Measurements from ENCODE around the gene BMP7. TPM values are rescaled to one million over a fixed set of nuclear protein-coding genes. Genes with fewer than 3 reads are reported as not detected.

Gene BMP7
- total RNA-seq, 2 experiments from 2014 or later: not detected

DNA sequence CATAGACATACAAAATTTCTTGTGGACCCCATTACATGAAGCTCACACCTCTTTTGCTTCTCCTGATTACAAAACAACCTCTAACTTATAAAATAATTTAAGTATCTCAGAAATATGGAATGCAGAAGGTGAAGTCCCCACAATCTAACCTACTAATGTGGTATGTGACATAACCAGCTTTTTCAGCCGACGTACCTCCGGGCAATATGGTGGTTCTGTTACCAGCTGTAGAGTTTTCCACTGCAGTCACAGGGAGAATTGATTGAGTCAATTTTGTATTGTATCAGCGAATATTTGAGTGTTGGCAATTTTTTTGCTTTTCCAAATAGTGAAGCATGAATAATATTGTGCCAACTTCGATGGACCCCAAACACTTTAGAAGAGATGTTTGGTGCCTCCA, 47.5 kb upstream of the BMP7 start:
- Histone ChIP-seq H3K4me1 (ENCODE audit: insufficient read depth, low read length) (no peaks in the 10 kb centered on the region), H3K9me3 (ENCODE audit: control insufficient read depth in 1 of 2, insufficient read depth in 1 of 2, low read length in 2 of 2) (no peaks in the 10 kb centered on the region), H3K27ac (ENCODE audit: low read depth in 1 of 2, low read length in 2 of 2) (no peak overlapping the region), H3K36me3 (ENCODE audit: insufficient read depth, low read length) (no peaks in the 10 kb centered on the region), H3K27me3 (ENCODE audit: control insufficient read depth in 1 of 2, insufficient read depth in 2 of 2, low read length in 2 of 2) (peaks cover 3 to 9% of the 10 kb centered on the region in 2 experiments), H3K4me3 (ENCODE audit: low read length) (no peak overlapping the region)
- ChIA-PET CTCF (interaction anchor here (1.3 kb wide), 1 partner anchor 19 kb away, joined by 3 read pairs; no protein-coding TSS in a partner anchor), POLR2A (no interaction called here)
- Mint-ChIP-seq H3K36me3 (ENCODE audit: low read depth) (no peaks in the 10 kb centered on the region), H3K4me1 (ENCODE audit: low read depth) (no peaks in the 10 kb centered on the region), H3K4me3 (no peak overlapping the region), H3K27ac (no peak overlapping the region), H3K27me3 (peaks cover 38% of the 10 kb centered on the region), H3K9me3 (no peaks in the 10 kb centered on the region)
- DNase-seq (no peak), ATAC-seq (ENCODE audit: poor library complexity) (no peak)
- TF ChIP-seq, protein P1, sequence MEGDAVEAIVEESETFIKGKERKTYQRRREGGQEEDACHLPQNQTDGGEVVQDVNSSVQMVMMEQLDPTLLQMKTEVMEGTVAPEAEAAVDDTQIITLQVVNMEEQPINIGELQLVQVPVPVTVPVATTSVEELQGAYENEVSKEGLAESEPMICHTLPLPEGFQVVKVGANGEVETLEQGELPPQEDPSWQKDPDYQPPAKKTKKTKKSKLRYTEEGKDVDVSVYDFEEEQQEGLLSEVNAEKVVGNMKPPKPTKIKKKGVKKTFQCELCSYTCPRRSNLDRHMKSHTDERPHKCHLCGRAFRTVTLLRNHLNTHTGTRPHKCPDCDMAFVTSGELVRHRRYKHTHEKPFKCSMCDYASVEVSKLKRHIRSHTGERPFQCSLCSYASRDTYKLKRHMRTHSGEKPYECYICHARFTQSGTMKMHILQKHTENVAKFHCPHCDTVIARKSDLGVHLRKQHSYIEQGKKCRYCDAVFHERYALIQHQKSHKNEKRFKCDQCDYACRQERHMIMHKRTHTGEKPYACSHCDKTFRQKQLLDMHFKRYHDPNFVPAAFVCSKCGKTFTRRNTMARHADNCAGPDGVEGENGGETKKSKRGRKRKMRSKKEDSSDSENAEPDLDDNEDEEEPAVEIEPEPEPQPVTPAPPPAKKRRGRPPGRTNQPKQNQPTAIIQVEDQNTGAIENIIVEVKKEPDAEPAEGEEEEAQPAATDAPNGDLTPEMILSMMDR (IDR thresholded peaks at IDR 0.05): no peak
- intact Hi-C loops (cut with DNase I, micrococcal nuclease): no loop called here

DNA sequence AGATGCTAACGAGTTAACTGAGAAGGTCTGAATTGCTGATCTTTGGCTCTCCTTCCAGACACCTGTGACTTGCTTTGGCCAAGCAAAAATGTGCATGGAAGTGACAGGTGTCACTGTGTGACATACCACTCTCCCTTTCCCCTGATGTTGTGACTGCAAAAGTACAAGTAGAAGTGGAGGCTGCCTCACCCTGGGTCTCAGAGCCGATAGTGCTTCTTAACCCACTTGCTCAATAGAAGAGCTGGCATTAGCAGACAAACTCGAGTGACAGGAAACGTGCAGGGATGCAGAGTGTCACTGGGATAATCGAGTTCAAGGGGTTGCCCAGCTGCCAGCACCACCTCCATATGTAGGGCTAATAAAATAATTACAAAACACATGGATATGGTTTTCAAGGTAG, 46.8 kb upstream of the BMP7 start:
- Histone ChIP-seq H3K9me3 (ENCODE audit: control insufficient read depth in 1 of 2, insufficient read depth in 1 of 2, low read length in 2 of 2) (no peaks in the 10 kb centered on the region), H3K4me1 (ENCODE audit: insufficient read depth, low read length) (no peaks in the 10 kb centered on the region), H3K27ac (ENCODE audit: low read depth in 1 of 2, low read length in 2 of 2) (no peak overlapping the region), H3K27me3 (ENCODE audit: control insufficient read depth in 1 of 2, insufficient read depth in 2 of 2, low read length in 2 of 2) (peaks cover 3 to 9% of the 10 kb centered on the region in 2 experiments), H3K36me3 (ENCODE audit: insufficient read depth, low read length) (no peaks in the 10 kb centered on the region), H3K4me3 (ENCODE audit: low read length) (no peak overlapping the region)
- Mint-ChIP-seq H3K9me3 (no peaks in the 10 kb centered on the region), H3K27ac (no peak overlapping the region), H3K4me3 (no peak overlapping the region), H3K27me3 (peaks cover 32% of the 10 kb centered on the region), H3K36me3 (ENCODE audit: low read depth) (no peaks in the 10 kb centered on the region), H3K4me1 (ENCODE audit: low read depth) (no peaks in the 10 kb centered on the region)
- POLR2A ChIA-PET: no interaction called here
- DNase-seq (no peak), ATAC-seq (ENCODE audit: poor library complexity) (no peak)
- CTCF ChIA-PET: interaction anchor here (1.3 kb wide), 1 partner anchor 20 kb away, joined by 3 read pairs; no protein-coding TSS in a partner anchor
- intact Hi-C loops (cut with DNase I, micrococcal nuclease): no loop called here
- TF ChIP-seq, protein P1 (IDR thresholded peaks at IDR 0.05): no peak

DNA sequence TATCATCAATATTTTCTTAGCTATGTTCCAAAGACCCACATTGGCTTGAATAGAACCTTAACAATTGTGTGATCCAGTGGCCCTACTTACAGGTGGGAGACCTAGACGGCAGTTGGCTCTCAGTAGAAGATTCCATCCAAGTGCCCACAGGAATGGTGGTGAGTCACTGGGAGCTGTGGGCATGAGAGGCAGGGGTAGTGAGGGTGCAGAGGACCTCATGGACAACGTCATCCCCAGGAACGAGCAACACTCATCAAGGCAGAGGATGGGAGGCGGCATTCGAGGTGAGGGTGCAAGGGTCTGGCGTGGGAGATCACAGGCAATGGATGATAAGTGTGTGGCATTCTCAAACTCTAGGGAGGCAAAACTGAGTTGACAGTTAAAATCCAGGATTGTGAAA, 45.7 kb upstream of the BMP7 start:
- intact Hi-C loops (cut with DNase I, micrococcal nuclease): no loop called here
- ATAC-seq (ENCODE audit: poor library complexity) (no peak), DNase-seq (no peak)
- H3K27me3 Mint-ChIP-seq: peaks cover 29% of the 10 kb centered on the region
- no peaks in the 10 kb centered on the region for H3K4me1 ChIP-seq (ENCODE audit: insufficient read depth, low read length)
- peaks cover 3 to 13% of the 10 kb centered on the region in 2 experiments for H3K27me3 ChIP-seq (ENCODE audit: control insufficient read depth in 1 of 2, insufficient read depth in 2 of 2, low read length in 2 of 2)
- no peaks in the 10 kb centered on the region for H3K4me1 Mint-ChIP-seq (ENCODE audit: low read depth)
- ChIA-PET POLR2A (no interaction called here), CTCF (no interaction called here)
- no peaks in the 10 kb centered on the region for H3K36me3 Mint-ChIP-seq (ENCODE audit: low read depth)
- TF ChIP-seq, protein P1 (IDR thresholded peaks at IDR 0.05): no peak
- H3K36me3 ChIP-seq (ENCODE audit: insufficient read depth, low read length): no peaks in the 10 kb centered on the region
- H3K9me3 ChIP-seq (ENCODE audit: control insufficient read depth in 1 of 2, insufficient read depth in 1 of 2, low read length in 2 of 2): no peaks in the 10 kb centered on the region
- H3K9me3 Mint-ChIP-seq: no peaks in the 10 kb centered on the region
- no peak overlapping the region for H3K27ac Mint-ChIP-seq
- H3K4me3 Mint-ChIP-seq: no peak overlapping the region
- H3K27ac ChIP-seq (ENCODE audit: low read depth in 1 of 2, low read length in 2 of 2): no peak overlapping the region
- no peak overlapping the region for H3K4me3 ChIP-seq (ENCODE audit: low read length)

Data from CD4-positive, alpha-beta T cell (primary cell).